ENCODE results near the gene TMPRSS13.

The TMPRSS13 gene

GRCh38 chr11:117913736-117914397, 15.3 kb downstream of the TMPRSS13 start:
- no peak for DNase-seq (ENCODE audit: low read depth in 2 of 2)

DNA sequence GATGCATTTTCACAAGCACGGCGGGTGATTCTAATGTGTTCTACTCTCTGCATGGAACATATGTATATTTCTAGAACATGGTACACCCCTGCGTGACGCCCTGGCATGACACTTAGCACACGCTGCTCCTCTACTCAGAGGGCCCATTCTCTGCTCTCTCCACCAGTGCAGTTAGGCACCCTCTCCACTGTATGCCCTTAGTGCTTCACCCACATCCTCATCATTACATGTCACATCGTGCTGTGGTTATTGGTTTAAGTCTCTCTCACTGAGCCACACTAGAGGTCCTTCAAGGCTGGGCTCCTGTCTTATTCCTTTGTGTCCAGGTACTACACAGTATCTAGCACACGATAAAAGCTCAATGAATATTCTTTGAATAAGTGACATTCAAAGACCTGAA, 16.7 kb downstream of the TMPRSS13 start:
- no peak for DNase-seq (ENCODE audit: low read depth in 2 of 2)

- DNase-seq (ENCODE audit: low read depth in 2 of 2) = no peak
These were observed 17.5 kb downstream of the TMPRSS13 start for GRCh38 chr11:117911694-117912093.

DNA sequence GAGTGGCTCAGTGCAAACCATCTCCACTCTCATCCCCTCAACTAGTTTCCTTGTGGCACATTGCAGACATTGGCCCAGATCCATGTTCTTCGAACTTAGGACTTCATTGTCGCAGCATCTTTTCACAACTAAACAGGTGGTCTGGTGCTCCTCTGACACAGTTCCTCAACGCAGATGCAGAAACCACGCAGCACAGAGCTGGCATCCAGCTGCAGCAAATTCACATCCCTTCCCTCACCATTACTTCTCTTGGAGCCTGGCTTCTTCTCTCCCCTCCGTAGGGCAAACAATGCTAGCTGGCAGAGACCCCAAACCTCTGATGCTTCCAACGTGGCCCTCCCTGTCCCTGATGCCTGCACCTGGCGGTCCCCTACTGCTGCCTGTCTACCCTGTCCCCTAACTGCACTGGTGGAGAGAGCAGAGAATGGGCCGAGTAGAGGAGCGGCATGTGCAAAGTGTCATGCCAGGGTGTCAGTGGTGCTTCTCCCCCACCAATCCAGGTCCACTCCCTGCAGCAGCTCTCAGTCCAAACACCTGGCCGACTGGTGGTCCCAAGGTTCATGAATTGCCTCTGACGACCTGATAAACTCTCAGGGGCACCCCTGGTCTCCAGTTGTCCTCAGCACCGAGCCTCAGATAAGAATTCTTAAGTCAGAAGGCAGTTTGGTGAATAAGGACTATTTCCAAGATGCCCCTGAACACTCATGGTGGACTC, 18.1 kb downstream of the TMPRSS13 start:
- no peak for DNase-seq (ENCODE audit: low read depth in 2 of 2)

DNA sequence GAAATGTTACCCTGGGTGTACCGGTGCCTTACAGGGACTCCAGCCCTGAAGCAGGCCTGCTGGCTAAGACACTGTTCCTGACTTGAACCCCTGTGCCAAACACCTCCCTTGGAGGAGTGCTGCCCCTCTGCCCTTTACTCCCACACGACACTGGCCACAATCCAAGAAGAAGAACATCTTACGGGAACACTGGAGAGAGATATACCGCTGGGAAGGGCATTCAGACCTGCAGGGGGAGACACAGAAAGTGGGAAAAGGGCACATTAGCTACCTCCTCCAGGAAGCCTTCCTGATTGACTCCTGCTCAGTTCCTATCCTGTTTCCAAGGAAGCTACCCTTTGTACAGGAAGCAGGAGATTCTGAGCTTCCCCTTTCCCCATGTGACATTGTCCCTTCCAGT, 18.7 kb downstream of the TMPRSS13 start:
- DNase-seq (ENCODE audit: low read depth in 2 of 2) = no peak

- DNase-seq (ENCODE audit: low read depth in 2 of 2) = no peak
These were observed 19.4 kb downstream of the TMPRSS13 start for GRCh38 chr11:117909611-117910382.

GRCh38 chr11:117908959-117909610, 20.1 kb downstream of the TMPRSS13 start:
- DNase-seq (ENCODE audit: low read depth in 2 of 2) = no peak

GRCh38 chr11:117908109-117908895, 20.9 kb downstream of the TMPRSS13 start:
- no peak for DNase-seq (ENCODE audit: low read depth in 2 of 2)

- DNase-seq (ENCODE audit: low read depth in 2 of 2) = peak; percentile 23 to 36
These were observed 21.7 kb downstream of the TMPRSS13 start for GRCh38 chr11:117907276-117908108.

- DNase-seq (ENCODE audit: low read depth in 2 of 2) = no peak
These were observed 22.5 kb downstream of the TMPRSS13 start for GRCh38 chr11:117906710-117907109.

DNA sequence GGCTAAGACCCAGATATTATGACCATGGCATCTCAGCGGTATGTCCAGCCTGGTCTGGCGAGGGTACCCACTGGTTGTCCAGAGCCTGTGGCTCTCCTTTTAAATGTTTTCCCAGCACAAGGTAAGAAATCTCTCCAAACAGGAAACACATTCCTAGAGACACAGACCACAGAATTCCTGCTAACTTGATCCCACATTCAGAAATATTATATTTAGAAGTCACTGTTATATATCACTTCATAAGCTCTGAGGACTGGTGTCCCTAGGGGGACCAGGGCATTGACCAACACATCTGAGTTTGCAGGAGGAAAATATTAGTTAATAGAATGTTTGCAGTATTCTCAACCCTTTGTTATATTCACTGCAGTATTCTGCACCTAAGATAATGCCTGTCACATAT, 23.1 kb downstream of the TMPRSS13 start:
- no peak for DNase-seq (ENCODE audit: low read depth in 2 of 2)

DNA sequence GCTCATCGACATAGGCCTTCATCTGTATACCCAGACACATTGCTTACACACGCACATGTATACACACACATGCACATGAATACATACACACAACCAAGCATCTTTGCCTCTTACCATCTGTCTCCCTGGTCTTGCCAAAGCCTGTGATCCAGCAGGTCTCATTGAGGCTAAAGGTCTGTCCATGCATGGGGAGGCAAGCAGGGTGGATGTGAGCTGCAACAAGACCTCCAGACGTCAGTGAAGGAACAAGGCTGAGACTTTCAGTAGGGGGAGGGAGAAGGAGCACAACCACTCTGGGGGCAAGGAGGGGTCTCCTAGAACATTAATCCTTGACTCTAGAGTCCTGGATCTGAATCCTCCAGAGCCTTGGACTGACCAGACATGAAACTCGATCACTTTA, 23.7 kb downstream of the TMPRSS13 start:
- DNase-seq (ENCODE audit: low read depth in 2 of 2) = no peak

DNA sequence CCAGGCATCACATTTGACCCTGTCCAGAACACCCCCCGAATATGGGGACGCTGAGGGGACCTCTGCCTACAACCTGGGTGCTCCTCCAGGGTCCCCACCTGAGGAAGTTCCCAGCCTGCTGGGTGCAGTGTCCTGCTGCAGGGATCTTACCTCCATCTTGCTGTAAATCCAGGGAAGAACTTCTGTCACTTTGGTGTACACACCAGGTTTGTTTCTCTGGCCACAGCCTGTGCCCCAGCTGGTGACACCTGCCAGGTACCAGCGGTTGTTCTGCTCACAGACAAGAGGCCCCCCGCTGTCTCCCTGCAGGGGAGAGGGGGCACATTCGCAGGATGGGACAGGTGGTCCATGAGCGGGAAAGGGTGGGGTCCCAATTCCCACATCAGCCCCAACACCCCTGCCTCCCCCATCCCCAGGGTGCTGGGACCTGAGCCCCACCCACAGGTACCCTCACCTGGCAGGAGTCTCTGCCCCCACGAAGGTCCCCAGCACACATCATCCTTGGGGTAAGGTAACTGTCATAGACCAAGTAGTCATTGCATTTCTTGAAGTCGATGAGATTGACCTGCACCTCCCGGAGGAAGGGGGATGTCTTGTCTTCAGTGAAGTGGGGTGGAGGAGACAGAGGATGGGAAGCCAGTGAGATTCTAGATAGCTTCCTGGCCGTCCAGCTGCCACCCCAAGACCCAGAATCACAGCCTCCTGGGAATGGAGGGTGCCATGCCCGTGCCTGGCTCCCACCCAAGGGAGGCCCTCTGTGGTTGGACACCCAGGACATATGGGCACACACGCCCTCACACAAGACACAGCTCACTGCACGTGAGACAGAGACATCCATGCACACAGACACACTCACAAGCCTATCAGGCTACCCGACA, 25.5 kb downstream of the TMPRSS13 start:
- no peak for DNase-seq (ENCODE audit: low read depth in 2 of 2)

- DNase-seq (ENCODE audit: low read depth in 2 of 2) = no peak
These were observed 27.0 kb downstream of the TMPRSS13 start for GRCh38 chr11:117902001-117902845.

DNA sequence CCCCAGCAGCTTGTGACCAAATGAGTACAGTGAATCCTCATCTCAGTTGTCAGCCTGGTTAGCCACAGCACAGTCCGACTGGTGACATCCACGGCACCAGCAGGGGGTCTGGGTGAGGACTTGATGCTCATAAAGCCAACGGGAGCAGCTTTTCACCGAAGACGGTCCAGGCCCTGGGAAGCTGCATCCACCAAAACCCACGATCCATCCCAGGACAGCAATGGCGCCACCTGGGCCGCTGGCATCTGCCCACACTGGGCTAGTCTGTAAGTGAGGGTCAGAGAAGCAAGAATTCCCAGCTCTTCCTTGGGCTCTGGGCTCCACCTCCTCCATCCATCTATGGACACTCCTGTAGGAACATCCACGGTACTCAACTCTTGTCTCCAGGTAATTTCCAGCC, 27.6 kb downstream of the TMPRSS13 start:
- DNase-seq (ENCODE audit: low read depth in 2 of 2) = no peak

DNA sequence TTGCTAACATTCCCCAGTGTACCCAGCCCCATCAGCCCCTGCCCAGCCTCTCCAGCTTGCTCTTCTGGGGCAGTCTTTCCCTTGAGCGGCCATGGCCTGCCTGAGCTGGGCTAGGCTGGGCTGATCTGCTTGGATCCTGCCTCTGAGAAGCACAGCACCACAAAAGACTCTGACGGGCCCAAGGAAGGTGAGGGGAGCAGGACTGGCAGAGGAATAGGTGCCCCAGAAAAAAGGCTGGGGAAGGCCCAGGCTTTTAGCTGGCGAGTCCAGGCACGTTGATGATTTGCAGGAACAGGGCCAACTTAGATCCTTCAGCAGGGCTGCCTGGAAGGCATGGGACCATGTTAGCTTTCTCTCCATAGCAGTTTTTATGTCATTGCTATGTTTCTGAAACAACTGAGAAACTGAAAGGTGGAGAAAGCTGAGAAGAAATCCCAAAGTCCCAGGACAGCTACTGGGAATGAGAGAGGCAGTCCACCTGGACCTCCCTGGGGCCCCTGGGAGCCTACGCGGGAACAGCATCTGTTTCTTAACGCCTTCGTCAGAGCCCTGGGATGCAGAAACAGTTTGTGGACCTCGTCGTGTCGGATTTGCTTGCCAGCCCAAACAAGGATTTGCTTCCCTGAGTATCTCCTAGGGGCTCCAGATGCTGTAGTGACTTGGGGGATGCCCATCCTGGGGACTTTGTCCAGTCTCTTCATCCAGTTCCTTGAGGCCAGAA, 28.3 kb downstream of the TMPRSS13 start:
- no peak for DNase-seq (ENCODE audit: low read depth in 2 of 2)

GRCh38 chr11:117900121-117900648, 29.0 kb downstream of the TMPRSS13 start:
- no peak for DNase-seq (ENCODE audit: low read depth in 2 of 2)

GRCh38 chr11:117898059-117898458, 31.1 kb downstream of the TMPRSS13 start:
- DNase-seq (ENCODE audit: low read depth in 2 of 2) = no peak

Data from stimulated activated CD8-positive, alpha-beta memory T cell treated with anti-CD3 and anti-CD28 coated beads, Interleukin-7, amount 100 ng/mL, for 1 hour (primary cell).